Peyer's patch (tissue), 4 donors: ENCODE measurements around the gene CHRD.

ENCODE experiments used
- CTCF ChIP-seq, 6 experiments: fragments of 450-650 bp in 4 of 6; fragments of 200-600 bp in 2 of 6; sonication (generic) in 1 of 6; IDR thresholded peaks; one replicate each; pipeline ENCODE4 v1.5.1; 2017 to 2019; ENCODE audit warnings: antibody characterized with exemption in 6 of 6, mild to moderate bottlenecking in 3 of 6, moderate library complexity in 1 of 6
- POLR2A ChIP-seq, 2 donors: fragments of 450-650 bp; IDR thresholded peaks; one replicate each; pipeline ENCODE4 v1.5.1; 2017; ENCODE audit warnings: antibody characterized with exemption in 2 of 2, mild to moderate bottlenecking in 2 of 2, moderate library complexity in 2 of 2

DNA sequence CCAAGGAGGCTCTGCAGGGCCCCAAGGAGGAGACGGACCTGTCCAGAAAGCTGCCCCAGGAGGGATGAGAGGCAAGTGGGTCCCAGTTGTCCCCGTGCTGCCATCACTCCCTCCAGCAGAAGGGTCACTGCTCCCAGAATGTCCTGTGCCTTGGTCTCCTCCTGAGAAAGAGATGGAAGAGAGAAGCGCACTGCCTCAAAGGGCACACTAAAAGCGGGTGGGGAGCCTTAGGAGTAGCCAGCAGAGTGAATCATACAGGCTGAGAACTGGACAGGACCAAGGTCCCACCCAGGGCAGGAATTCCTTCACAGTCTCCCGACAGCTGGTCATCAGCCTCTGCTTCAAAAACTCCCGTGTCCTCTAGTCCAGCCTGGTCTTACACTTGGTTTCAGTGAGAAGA is 6.4 kb upstream of the CHRD start:
- TF ChIP-seq CTCF (IDR thresholded peaks at IDR 0.05) (no peak), POLR2A (IDR thresholded peaks at IDR 0.05) (no peak)
